Motor neuron (in vitro differentiated cells): Measurements from ENCODE around the gene NHERF2. TPM values are rescaled to one million over a fixed set of nuclear protein-coding genes. Genes with fewer than 3 reads are reported as not detected.

Experiments used
- ATAC-seq, 8 experiments: fragments of 200-7000 bp; cut with Tn5 transposase; replicated peaks in 6 of 8; 2 replicates each; pipeline ENCODE4 v1.8.0; 2021; ENCODE audit warnings: mild to moderate bottlenecking in 8 of 8, moderate library complexity in 8 of 8
- H3K27ac ChIP-seq, 2 donors: fragments of 250-450 bp; sonication (Bioruptor Pico); 2 replicates each; pipeline ENCODE4 v1.9.0; 2021; ENCODE audit warnings: antibody characterized with exemption in 2 of 2, mild to moderate bottlenecking in 2 of 2, moderate library complexity in 1 of 2
- H3K4me1 ChIP-seq, 2 donors: fragments of 250-450 bp; sonication (Bioruptor Pico); replicated peaks in 1 of 2; 2 replicates each; pipeline ENCODE4 v1.6.1; 2021; ENCODE audit warnings: antibody characterized with exemption in 2 of 2, mild to moderate bottlenecking in 2 of 2, moderate library complexity in 1 of 2
- H3K4me3 ChIP-seq, 5 donors: fragments of 250-450 bp; sonication (Bioruptor Pico); 2 replicates each; pipeline ENCODE4 v1.9.0; 2021; ENCODE audit warnings: antibody characterized with exemption in 5 of 5, mild to moderate bottlenecking in 5 of 5, moderate library complexity in 4 of 5
- WGBS, 10 experiments: fragments of 450-650 bp; shearing (Covaris generic); methylation state at CpG; one replicate each; pipeline ENCODE4 v1.0.0; 2022; 5-methylcytosine and 5-hydroxymethylcytosine counted together
- in situ Hi-C, 9 experiments: fragments of 400-800 bp; cut with MboI; loops; one replicate each; pipeline ENCODE4 v1.15.0; 2021; ENCODE audit warnings: low sequenced_read_pairs in 9 of 9, low pct_unique_long_range_greater_than_20kb in 2 of 9; ENCODE audit not compliant: unreplicated experiment in 9 of 9
- total RNA-seq, 8 experiments: library from RNA; unstranded; fragments of 300-600 nt; gene quantifications; 2 replicates each; pipeline versions ENCODE4 v1.2.3 to v1.2.4, GENCODE V29; 2022

Gene NHERF2
- total RNA-seq, 8 experiments from 2014 or later = 1.2 to 27.4 (median 7.8) TPM

- no peak overlapping the region for H3K27ac ChIP-seq
- in situ Hi-C loops = no loop called here
Observed at GRCh38 chr16:2056077-2056476, 29.4 kb downstream of the NHERF2 start.

GRCh38 chr16:2056681-2057407 lies 30.1 kb downstream of the NHERF2 start:
- no peak overlapping the region for H3K27ac ChIP-seq
- peaks cover 0 to 7% of the 10 kb centered on the region in 2 donors for H3K4me1 ChIP-seq
- no peak overlapping the region for H3K4me3 ChIP-seq
- 75 to 92% (median 85%) methylated on average over 4 to 6 of the region's 19 CpGs; no CpG with 5 or more reads in 6 of the 10 experiments for WGBS, 10 experiments
- in situ Hi-C loops = no loop called here
- ATAC-seq = peak in 7 of 8 experiments; percentile 19 to 55 (median 29)

More at GRCh38 chr16:2056077-2056476, 29.4 kb downstream of the NHERF2 start:
- 93% methylated on average over 3 of the region's 15 CpGs; no CpG with 5 or more reads in 9 of the 10 experiments for WGBS, 10 experiments
- peak in 3 of 8 experiments; percentile 21 to 32 (median 29) for ATAC-seq
- Histone ChIP-seq H3K4me1 (peaks cover 0 to 7% of the 10 kb centered on the region in 2 donors), H3K4me3 (no peak overlapping the region)

DNA sequence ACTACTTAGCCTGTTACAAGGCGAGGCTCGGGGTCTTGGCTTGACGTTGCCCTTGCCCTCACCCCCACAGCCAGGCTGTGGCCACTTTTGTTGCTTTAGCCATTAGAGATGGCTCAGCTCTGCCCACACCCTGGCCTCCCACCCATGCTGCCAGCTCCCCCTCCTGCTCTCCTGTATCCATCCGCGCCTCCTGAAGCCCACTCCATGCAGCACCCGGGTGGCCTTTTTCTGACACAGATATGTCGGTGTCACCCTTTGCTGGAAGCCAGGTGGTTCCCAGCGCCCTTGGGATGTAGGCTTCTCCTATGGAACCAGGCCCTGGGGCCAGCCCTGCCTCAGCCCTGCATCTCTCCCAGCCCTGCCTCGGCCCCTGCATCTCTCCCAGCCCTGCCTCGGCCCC lies 30.7 kb downstream of the NHERF2 start:
- Histone ChIP-seq H3K27ac (no peak overlapping the region), H3K4me3 (no peak overlapping the region), H3K4me1 (peaks cover 0 to 7% of the 10 kb centered on the region in 2 donors)
- ATAC-seq = no peak
- 94 to 100% methylated on average over 1 to 3 of the region's 10 CpGs; no CpG with 5 or more reads in 8 of the 10 experiments for WGBS, 10 experiments
- in situ Hi-C loops = no loop called here

- WGBS, 10 experiments = 71 to 90% (median 85%) methylated on average over 1 to 8 of the region's 13 CpGs; no CpG with 5 or more reads in 6 of the 10 experiments
- Histone ChIP-seq H3K4me1 (peaks cover 0 to 7% of the 10 kb centered on the region in 2 donors), H3K27ac (no peak overlapping the region), H3K4me3 (no peak overlapping the region)
- peak in 3 of 8 experiments; percentile 21 to 35 (median 28) for ATAC-seq
- in situ Hi-C loops = no loop called here
Observed at GRCh38 chr16:2058420-2058819, 31.7 kb downstream of the NHERF2 start.

- Histone ChIP-seq H3K27ac (no peak overlapping the region), H3K4me1 (peaks cover 0 to 7% of the 10 kb centered on the region in 2 donors), H3K4me3 (no peak overlapping the region)
- in situ Hi-C loops = no loop called here
- WGBS, 10 experiments = 90 to 100% methylated on average over 2 to 3 of the region's 10 CpGs; no CpG with 5 or more reads in 8 of the 10 experiments
- peak in 2 of 8 experiments; percentile 12 to 16 for ATAC-seq
Observed at GRCh38 chr16:2058872-2059271, 32.2 kb downstream of the NHERF2 start.

- 83 to 100% (median 93%) methylated on average over 2 to 3 of the region's 17 CpGs; no CpG with 5 or more reads in 7 of the 10 experiments for WGBS, 10 experiments
- Histone ChIP-seq H3K4me3 (no peak overlapping the region), H3K4me1 (peaks cover 0 to 7% of the 10 kb centered on the region in 2 donors), H3K27ac (no peak overlapping the region)
- in situ Hi-C loops = no loop called here
- ATAC-seq = no peak
Observed at GRCh38 chr16:2060346-2060745, 33.6 kb downstream of the NHERF2 start.

DNA sequence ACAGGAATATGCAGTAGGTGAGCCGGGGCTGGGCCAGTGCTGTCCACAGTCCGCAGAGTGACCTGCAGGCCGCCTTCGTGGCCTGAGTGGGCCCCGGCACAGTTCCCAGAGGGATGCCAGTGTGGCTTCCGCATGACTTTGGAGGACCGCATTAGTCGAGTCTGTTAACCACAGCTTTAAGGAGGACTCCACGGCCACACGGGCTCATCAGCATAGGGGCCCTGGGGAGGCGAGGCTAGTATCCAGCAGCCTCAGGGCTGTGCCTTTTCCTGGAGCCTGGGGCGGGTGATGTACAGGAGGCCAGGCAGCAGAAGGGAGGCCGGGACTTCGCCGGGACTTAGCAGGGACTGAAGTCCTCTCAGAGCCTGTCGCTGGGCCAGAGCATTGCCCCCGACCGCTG lies 34.3 kb downstream of the NHERF2 start:
- no peak overlapping the region for H3K4me3 ChIP-seq
- no peak overlapping the region for H3K27ac ChIP-seq
- 81 to 100% (median 94%) methylated on average over 1 to 9 of the region's 18 CpGs; no CpG with 5 or more reads in 6 of the 10 experiments for WGBS, 10 experiments
- in situ Hi-C loops = no loop called here
- ATAC-seq = peak in 1 of 8 experiments; percentile 42
- H3K4me1 ChIP-seq = peaks cover 0 to 7% of the 10 kb centered on the region in 2 donors

DNA sequence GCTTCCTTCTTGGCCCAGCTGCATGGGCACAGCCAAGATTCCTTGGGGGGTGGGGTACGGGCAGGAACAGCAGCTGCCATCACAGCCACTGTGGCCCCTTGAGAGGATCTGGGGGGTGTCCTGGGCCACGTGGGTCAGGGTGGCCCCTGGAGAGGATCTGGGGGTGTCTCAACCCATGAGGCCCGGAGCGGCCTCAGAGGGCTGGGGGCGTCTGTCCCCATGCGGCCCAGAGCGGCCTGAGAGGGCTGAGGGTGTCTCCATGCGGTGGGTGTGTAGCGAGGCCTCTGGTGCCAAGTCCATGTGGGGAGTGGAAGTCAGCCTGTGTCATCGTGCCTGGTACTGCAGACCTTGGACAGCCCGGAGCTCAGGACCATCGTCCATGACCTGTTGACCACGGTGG lies 34.8 kb downstream of the NHERF2 start:
- 60 to 100% (median 100%) methylated on average over 2 to 3 of the region's 13 CpGs; no CpG with 5 or more reads in 7 of the 10 experiments for WGBS, 10 experiments
- peak in 2 of 8 experiments; percentile 7 to 12 for ATAC-seq
- in situ Hi-C loops = no loop called here
- no peak overlapping the region for H3K27ac ChIP-seq
- no peak overlapping the region for H3K4me3 ChIP-seq
- peaks cover 0 to 7% of the 10 kb centered on the region in 2 donors for H3K4me1 ChIP-seq

DNA sequence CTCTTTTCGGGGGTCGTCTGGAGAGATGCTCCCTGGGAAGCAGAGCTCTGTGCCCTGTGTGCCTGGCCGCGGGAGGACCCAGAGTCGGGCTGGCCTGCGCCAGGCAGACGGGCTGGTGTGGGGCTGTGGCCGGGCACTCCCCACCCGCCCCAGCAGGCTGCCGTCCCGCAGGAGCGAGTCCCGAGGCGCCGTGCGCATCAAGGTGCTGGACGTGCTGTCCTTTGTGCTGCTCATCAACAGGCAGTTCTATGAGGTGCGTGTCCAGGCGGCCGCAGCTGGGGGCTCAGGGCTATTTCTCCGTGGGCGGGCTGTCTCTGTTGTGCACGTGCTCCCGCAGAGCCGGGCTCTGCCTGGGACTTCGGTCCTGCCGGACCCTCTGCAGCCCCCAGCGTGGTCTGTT lies 36.1 kb downstream of the NHERF2 start:
- WGBS, 10 experiments = 90 to 100% (median 100%) methylated on average over 1 to 4 of the region's 28 CpGs; no CpG with 5 or more reads in 6 of the 10 experiments
- ATAC-seq = no peak

GRCh38 chr16:2063861-2064260 lies 37.2 kb downstream of the NHERF2 start:
- WGBS, 10 experiments = 80 to 100% (median 88%) methylated on average over 1 to 14 of the region's 25 CpGs; no CpG with 5 or more reads in 5 of the 10 experiments
- no peaks in the 10 kb centered on the region for H3K4me1 ChIP-seq
- no peak overlapping the region for H3K27ac ChIP-seq
- H3K4me3 ChIP-seq = no peak overlapping the region
- no peak for ATAC-seq
- in situ Hi-C loops = no loop called here

More for the DNA sequence above, 36.1 kb downstream of the NHERF2 start:
- peaks cover 0 to 7% of the 10 kb centered on the region in 2 donors for H3K4me1 ChIP-seq
- no peak overlapping the region for H3K4me3 ChIP-seq
- H3K27ac ChIP-seq = no peak overlapping the region
- in situ Hi-C loops = no loop called here

- WGBS, 10 experiments = 33 to 100% (median 95%) methylated on average over 1 to 8 of the region's 16 CpGs; no CpG with 5 or more reads in 4 of the 10 experiments
- no peak for ATAC-seq
- in situ Hi-C loops = no loop called here
Observed at GRCh38 chr16:2064368-2064945, 37.8 kb downstream of the NHERF2 start.

DNA sequence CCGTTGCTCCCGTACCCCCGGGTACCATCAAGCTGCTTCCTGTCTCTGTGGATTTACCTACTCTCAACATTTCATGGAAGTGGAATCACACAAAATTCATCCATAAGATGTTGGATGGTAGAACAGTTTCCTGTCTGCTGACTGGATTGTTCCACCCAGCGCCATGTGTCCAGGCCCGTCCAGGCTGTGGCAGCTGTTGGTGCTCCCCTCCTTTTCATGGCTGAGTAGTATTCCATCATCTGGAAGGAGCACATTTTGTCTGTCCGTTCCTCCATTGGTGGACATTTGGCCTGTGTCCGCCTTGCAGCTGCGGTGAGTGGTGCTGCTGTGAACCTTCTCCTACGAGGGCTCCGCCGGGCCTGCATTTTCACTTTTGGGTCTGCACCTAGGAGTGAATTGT lies 39.4 kb downstream of the NHERF2 start:
- in situ Hi-C loops = no loop called here
- no peak for ATAC-seq
- no peak overlapping the region for H3K27ac ChIP-seq
- no peaks in the 10 kb centered on the region for H3K4me1 ChIP-seq
- H3K4me3 ChIP-seq = no peak overlapping the region
- 80 to 100% (median 100%) methylated on average over 1 to 6 of the region's 11 CpGs; no CpG with 5 or more reads in 3 of the 10 experiments for WGBS, 10 experiments

More at GRCh38 chr16:2064368-2064945, 37.8 kb downstream of the NHERF2 start:
- Histone ChIP-seq H3K4me1 (no peaks in the 10 kb centered on the region), H3K4me3 (no peak overlapping the region), H3K27ac (no peak overlapping the region)
